Neural crest cell (in vitro differentiated cells): ENCODE measurements around the gene SPTBN4. TPM values are rescaled to one million over a fixed set of nuclear protein-coding genes. Genes with fewer than 3 reads are reported as not detected.
"Not testable (repeated sequence)": the region's sequence is repeated elsewhere in the genome, so short reads cannot be mapped to it uniquely, and the experiment has no call there.

ENCODE experiments used
- DNase-seq: peaks from one replicate; pipeline ENCODE4 v3.0.0; 2021; ENCODE audit warnings: low read depth, mixed read lengths, low spot score
- H3K27ac Mint-ChIP-seq: one replicate; pipeline ENCODE4 v1.8.0; 2021; ENCODE audit warnings: mild to moderate bottlenecking, mixed read lengths; ENCODE audit not compliant: unreplicated experiment
- H3K27me3 Mint-ChIP-seq: 2 replicates; pipeline ENCODE4 v1.8.0; 2021; ENCODE audit warnings: low read depth, mild to moderate bottlenecking, mixed read lengths
- H3K36me3 Mint-ChIP-seq: 2 replicates; pipeline ENCODE4 v1.8.0; 2021; ENCODE audit warnings: low read depth, mild to moderate bottlenecking, mixed read lengths
- H3K4me1 Mint-ChIP-seq: 2 replicates; pipeline ENCODE4 v1.8.0; 2021; ENCODE audit warnings: mixed read lengths
- H3K4me3 Mint-ChIP-seq: one replicate; pipeline ENCODE4 v1.8.0; 2021; ENCODE audit warnings: mild to moderate bottlenecking, mixed read lengths
- H3K9me3 Mint-ChIP-seq: 2 replicates; pipeline ENCODE4 v1.8.0; 2021; ENCODE audit warnings: mixed read lengths
- total RNA-seq: library from RNA; stranded (reverse); gene quantifications from 2 replicates; pipeline ENCODE4 v1.2.1, GENCODE V29; 2021
- TF ChIP-seq, protein P1 (sequence below): fragments of 200-600 bp; sonication (generic); conservative IDR thresholded peaks from 2 replicates; pipeline ENCODE4 v1.5.0; 2021; ENCODE audit warnings: antibody characterized with exemption, mild to moderate bottlenecking

SPTBN4 gene
- total RNA-seq, 1 donor from 2014 or later, result 0.40 TPM

GRCh38 chr19:40513345-40513678, 46.5 kb downstream of the SPTBN4 start:
- Mint-ChIP-seq H3K4me1 (no peaks in the 10 kb centered on the region), H3K36me3 (no peaks in the 10 kb centered on the region), H3K27ac (no peak overlapping the region), H3K9me3 (no peaks in the 10 kb centered on the region), H3K27me3 (peaks cover 85% of the 10 kb centered on the region), H3K4me3 (no peak overlapping the region)
- TF ChIP-seq, protein P1, sequence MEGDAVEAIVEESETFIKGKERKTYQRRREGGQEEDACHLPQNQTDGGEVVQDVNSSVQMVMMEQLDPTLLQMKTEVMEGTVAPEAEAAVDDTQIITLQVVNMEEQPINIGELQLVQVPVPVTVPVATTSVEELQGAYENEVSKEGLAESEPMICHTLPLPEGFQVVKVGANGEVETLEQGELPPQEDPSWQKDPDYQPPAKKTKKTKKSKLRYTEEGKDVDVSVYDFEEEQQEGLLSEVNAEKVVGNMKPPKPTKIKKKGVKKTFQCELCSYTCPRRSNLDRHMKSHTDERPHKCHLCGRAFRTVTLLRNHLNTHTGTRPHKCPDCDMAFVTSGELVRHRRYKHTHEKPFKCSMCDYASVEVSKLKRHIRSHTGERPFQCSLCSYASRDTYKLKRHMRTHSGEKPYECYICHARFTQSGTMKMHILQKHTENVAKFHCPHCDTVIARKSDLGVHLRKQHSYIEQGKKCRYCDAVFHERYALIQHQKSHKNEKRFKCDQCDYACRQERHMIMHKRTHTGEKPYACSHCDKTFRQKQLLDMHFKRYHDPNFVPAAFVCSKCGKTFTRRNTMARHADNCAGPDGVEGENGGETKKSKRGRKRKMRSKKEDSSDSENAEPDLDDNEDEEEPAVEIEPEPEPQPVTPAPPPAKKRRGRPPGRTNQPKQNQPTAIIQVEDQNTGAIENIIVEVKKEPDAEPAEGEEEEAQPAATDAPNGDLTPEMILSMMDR, result no peak
- no peak for DNase-seq

DNA sequence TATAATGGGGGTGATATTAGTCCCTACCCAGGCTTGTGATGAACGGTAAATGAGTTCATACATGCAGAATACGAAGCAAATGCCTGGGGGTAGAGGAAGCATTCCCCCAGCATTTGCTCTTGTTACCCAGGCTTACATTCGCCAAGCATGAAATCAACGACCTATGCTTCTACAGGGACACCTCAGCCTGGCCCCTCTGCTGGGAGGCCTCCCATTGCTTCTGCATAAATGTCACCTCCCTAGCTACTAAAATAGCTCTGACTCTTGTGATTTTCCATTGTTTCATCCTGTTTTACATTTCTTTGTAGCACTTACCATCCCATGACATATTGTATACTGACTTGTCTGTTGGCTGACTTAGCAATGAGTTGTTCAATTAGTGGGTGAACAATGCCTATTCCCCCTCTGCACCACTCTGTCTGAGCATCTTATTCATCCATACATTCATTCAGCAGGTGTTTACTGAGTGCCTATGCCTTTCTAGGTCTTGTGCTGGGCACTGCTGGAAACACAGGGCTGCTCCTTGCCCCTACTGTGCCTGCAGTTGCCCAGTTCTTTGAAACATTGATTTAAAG, 47.0 kb downstream of the SPTBN4 start:
- no peaks in the 10 kb centered on the region for H3K36me3 Mint-ChIP-seq
- H3K4me3 Mint-ChIP-seq, result no peak overlapping the region
- no peaks in the 10 kb centered on the region for H3K9me3 Mint-ChIP-seq
- DNase-seq, result no peak
- H3K27me3 Mint-ChIP-seq, result peaks cover 85% of the 10 kb centered on the region
- TF ChIP-seq, protein P1, result no peak
- H3K4me1 Mint-ChIP-seq, result no peaks in the 10 kb centered on the region
- H3K27ac Mint-ChIP-seq, result peak overlapping the region; percentile 14

GRCh38 chr19:40517248-40517647, 50.4 kb downstream of the SPTBN4 start:
- Mint-ChIP-seq H3K36me3 (no peaks in the 10 kb centered on the region), H3K27me3 (peaks cover 84% of the 10 kb centered on the region), H3K4me1 (no peaks in the 10 kb centered on the region), H3K4me3 (no peak overlapping the region), H3K27ac (no peak overlapping the region), H3K9me3 (no peaks in the 10 kb centered on the region)
- DNase-seq, result no peak
- TF ChIP-seq, protein P1, result no peak

DNA sequence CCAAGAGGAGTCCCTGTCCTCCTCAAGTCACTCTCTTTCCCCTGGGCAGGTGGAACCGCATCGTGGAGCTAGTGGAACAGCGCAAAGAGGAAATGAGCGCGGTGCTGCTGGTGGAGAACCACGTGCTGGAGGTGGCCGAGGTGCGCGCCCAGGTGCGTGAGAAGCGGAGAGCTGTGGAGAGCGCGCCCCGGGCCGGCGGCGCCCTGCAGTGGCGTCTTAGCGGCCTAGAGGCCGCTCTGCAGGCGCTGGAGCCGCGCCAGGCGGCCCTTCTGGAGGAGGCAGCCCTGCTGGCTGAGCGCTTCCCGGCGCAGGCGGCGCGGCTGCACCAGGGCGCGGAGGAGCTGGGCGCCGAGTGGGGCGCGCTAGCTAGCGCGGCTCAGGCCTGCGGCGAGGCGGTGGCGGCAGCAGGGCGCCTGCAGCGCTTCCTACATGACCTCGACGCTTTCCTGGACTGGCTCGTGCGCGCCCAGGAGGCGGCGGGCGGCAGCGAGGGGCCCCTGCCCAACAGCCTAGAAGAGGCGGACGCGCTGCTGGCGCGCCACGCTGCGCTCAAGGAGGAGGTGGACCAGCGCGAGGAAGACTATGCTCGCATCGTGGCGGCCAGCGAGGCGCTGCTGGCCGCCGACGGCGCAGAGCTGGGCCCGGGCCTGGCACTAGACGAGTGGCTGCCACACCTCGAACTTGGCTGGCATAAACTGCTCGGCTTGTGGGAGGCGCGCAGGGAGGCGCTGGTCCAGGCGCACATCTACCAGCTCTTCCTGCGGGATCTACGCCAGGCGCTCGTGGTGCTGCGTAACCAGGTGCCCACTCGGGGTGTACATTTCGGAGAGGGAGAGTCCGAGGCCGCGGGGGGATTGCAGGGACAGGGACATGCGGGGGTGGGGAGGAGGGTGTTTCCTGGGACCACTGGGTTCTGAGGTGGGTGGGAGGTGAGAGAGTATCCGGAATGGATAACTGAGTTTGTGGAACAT, 52.8 kb downstream of the SPTBN4 start:
- Mint-ChIP-seq H3K27ac (no peak overlapping the region), H3K9me3 (no peaks in the 10 kb centered on the region), H3K27me3 (peaks cover 71% of the 10 kb centered on the region), H3K4me3 (no peak overlapping the region), H3K4me1 (no peaks in the 10 kb centered on the region), H3K36me3 (no peaks in the 10 kb centered on the region)
- TF ChIP-seq, protein P1, result no peak
- no peak for DNase-seq

- TF ChIP-seq, protein P1, result no peak
- Mint-ChIP-seq H3K27ac (no peak overlapping the region), H3K4me3 (no peak overlapping the region), H3K9me3 (no peaks in the 10 kb centered on the region), H3K4me1 (no peaks in the 10 kb centered on the region), H3K27me3 (peaks cover 68% of the 10 kb centered on the region), H3K36me3 (no peaks in the 10 kb centered on the region)
- no peak for DNase-seq
These were observed 54.5 kb downstream of the SPTBN4 start for GRCh38 chr19:40521276-40521675.

GRCh38 chr19:40521900-40522299, 55.1 kb downstream of the SPTBN4 start:
- not testable (repeated sequence) for H3K9me3 Mint-ChIP-seq, H3K4me1 Mint-ChIP-seq, DNase-seq, H3K27ac Mint-ChIP-seq, H3K36me3 Mint-ChIP-seq, H3K4me3 Mint-ChIP-seq
- peaks cover 62% of the 10 kb centered on the region for H3K27me3 Mint-ChIP-seq
